ENCODE measurements around the gene PRKCZ. TPM values are rescaled to one million over a fixed set of nuclear protein-coding genes. Genes with fewer than 3 reads are reported as not detected.

Gene PRKCZ
- total and polyA plus RNA-seq, 2 of the 4 experiments (the other 2 are of a cell fraction), result 2.0 to 3.5 TPM

GRCh38 chr1:2045468-2046173, 4.6 kb upstream of the PRKCZ start (continued):
- TF ChIP-seq CTCF (conservative IDR thresholded peaks at IDR 0.05; ENCODE audit: low read depth, low read length) (no peak), USF2 (IDR thresholded peaks at IDR 0.05; ENCODE audit: low read depth, low read length) (no peak)
